ENCODE results near the gene FAM171A2.

Gene FAM171A2

GRCh38 chr17:44327715-44328449 lies 35.8 kb downstream of the FAM171A2 start:
- TF ChIP-seq CTCF (IDR thresholded peaks at IDR 0.05), result no peak

- no peak for TF ChIP-seq CTCF (IDR thresholded peaks at IDR 0.05)
Measured at GRCh38 chr17:44326861-44327444, 36.7 kb downstream of the FAM171A2 start.

- no peak for TF ChIP-seq CTCF (IDR thresholded peaks at IDR 0.05)
Measured at GRCh38 chr17:44324571-44325275, 38.9 kb downstream of the FAM171A2 start, which contains the start of gene SLC25A39. Gene SLC25A39 (minus strand): TSS chr17:44324823. CDS start chr17:44323562, 1,261 bp downstream.

- no peak for TF ChIP-seq CTCF (IDR thresholded peaks at IDR 0.05)
Measured at GRCh38 chr17:44324092-44324570, 39.5 kb downstream of the FAM171A2 start.

GRCh38 chr17:44323359-44324091 lies 40.1 kb downstream of the FAM171A2 start:
- TF ChIP-seq CTCF (IDR thresholded peaks at IDR 0.05), result no peak

DNA sequence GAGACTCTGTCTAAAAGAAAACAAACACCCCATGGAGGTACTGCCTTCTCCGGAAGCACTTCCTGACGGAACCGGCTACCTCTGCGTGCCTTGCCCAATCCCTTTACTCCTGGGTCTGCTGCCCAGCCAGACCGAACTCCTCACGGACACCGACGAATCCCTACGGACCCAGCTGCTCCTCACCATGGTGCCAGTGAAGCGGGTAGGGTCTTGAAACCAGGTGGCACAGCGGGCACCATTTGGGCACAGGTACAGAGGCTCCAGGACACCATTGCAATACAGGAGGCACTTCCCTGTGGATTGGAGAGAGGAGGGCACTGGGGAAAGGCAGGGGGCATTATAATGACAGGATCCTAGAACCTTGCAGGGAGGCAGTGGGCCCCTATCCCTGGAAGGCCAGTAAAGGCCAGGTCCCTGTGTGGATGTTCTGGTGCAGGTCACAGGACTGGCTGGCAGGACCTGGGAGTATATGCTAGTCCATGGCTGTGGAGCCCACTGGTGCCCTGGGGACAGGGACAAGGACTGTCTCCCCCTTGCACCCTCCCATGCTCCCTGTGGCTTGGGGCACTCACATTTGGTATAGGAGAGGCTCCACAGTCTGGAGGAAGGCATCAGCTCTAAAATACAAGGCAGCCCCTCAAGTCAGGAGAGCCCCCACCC lies 41.3 kb downstream of the FAM171A2 start:
- TF ChIP-seq CTCF (IDR thresholded peaks at IDR 0.05), result no peak
